Measurements from ENCODE around the gene PHYH. TPM values are rescaled to one million over a fixed set of nuclear protein-coding genes. Genes with fewer than 3 reads are reported as not detected.
"Not testable (repeated sequence)": the region's sequence is repeated elsewhere in the genome, so short reads cannot be mapped to it uniquely, and the experiment has no call there.

The PHYH gene
- total RNA-seq, 1 donor: 26.0 TPM

- DNase-seq (ENCODE audit: low read depth): no peak
- TF ChIP-seq CTCF (IDR thresholded peaks at IDR 0.05; ENCODE audit: insufficient read depth, low read length): no peak
- H3K4me3 ChIP-seq (ENCODE audit: low read depth, low read length): no peak overlapping the region
Measured at GRCh38 chr10:13263591-13263990, 36.3 kb downstream of the PHYH start.

- no peak overlapping the region for H3K4me3 ChIP-seq (ENCODE audit: low read depth, low read length)
- TF ChIP-seq CTCF (IDR thresholded peaks at IDR 0.05; ENCODE audit: insufficient read depth, low read length): no peak
- DNase-seq (ENCODE audit: low read depth): no peak
Measured at GRCh38 chr10:13262433-13262832, 37.4 kb downstream of the PHYH start.

GRCh38 chr10:13257621-13258140, 42.2 kb downstream of the PHYH start:
- no peak overlapping the region for H3K4me3 ChIP-seq (ENCODE audit: low read depth, low read length)
- DNase-seq (ENCODE audit: low read depth): no peak
- no peak for TF ChIP-seq CTCF (IDR thresholded peaks at IDR 0.05; ENCODE audit: insufficient read depth, low read length)

GRCh38 chr10:13256627-13257026, 43.2 kb downstream of the PHYH start:
- no peak overlapping the region for H3K4me3 ChIP-seq (ENCODE audit: low read depth, low read length)
- TF ChIP-seq CTCF (IDR thresholded peaks at IDR 0.05; ENCODE audit: insufficient read depth, low read length): no peak

GRCh38 chr10:13253726-13254125, 46.1 kb downstream of the PHYH start:
- no peak for DNase-seq (ENCODE audit: low read depth)
- H3K4me3 ChIP-seq (ENCODE audit: low read depth, low read length): no peak overlapping the region
- TF ChIP-seq CTCF (IDR thresholded peaks at IDR 0.05; ENCODE audit: insufficient read depth, low read length): no peak

More at GRCh38 chr10:13256627-13257026, 43.2 kb downstream of the PHYH start:
- DNase-seq (ENCODE audit: low read depth): no peak

- no peak for TF ChIP-seq CTCF (IDR thresholded peaks at IDR 0.05; ENCODE audit: insufficient read depth, low read length)
- DNase-seq (ENCODE audit: low read depth): no peak
- no peak overlapping the region for H3K4me3 ChIP-seq (ENCODE audit: low read depth, low read length)
Measured at GRCh38 chr10:13247784-13248183, 52.1 kb downstream of the PHYH start.

GRCh38 chr10:13247246-13247645, 52.6 kb downstream of the PHYH start:
- DNase-seq (ENCODE audit: low read depth): no peak
- no peak overlapping the region for H3K4me3 ChIP-seq (ENCODE audit: low read depth, low read length)
- TF ChIP-seq CTCF (IDR thresholded peaks at IDR 0.05; ENCODE audit: insufficient read depth, low read length): no peak

- H3K4me3 ChIP-seq (ENCODE audit: low read depth, low read length); DNase-seq (ENCODE audit: low read depth): not testable (repeated sequence)
Measured at GRCh38 chr10:13242260-13242659, 57.6 kb downstream of the PHYH start.
